Mammary epithelial cell (primary cell): ENCODE results near the gene TMX2.

ENCODE experiments used
- EZH2 ChIP-seq: IDR thresholded peaks from 2 replicates; pipeline ENCODE4 v1.6.1; 2012; ENCODE audit warnings: low read length, inconsistent platforms, borderline replicate concordance
- TF ChIP-seq, protein P1 (sequence below), 2 donors: IDR thresholded peaks in 1 of 2; conservative IDR thresholded peaks in 1 of 2; 2 replicates each; pipeline ENCODE4 v1.5.1; 2011 to 2012; ENCODE audit warnings: inconsistent platforms in 2 of 2, low read length in 2 of 2, mild to moderate bottlenecking in 2 of 2, control low read depth in 1 of 2, low read depth in 1 of 2; ENCODE audit not compliant: insufficient read depth in 1 of 2; ENCODE audit errors: extremely low read depth in 1 of 2

DNA sequence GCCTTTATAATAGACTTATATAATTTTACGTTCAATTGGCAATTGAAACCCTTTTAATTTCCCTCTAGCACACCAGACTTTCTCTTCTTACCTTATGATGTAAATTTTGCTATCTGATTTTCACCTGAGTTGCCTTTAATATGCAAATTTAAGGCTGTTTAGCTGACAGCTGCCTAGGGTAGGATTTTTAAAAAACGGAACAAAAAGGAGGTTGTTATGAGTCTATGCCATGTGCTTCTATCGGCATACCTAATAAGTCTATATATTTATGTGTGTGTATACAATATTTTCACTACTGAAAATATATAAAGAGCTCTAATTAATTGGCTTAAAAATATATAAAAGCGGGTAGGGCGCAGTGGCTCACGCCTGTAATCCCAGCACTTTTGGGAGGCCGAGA is 17.1 kb downstream of the TMX2 start:
- TF ChIP-seq, protein P1, sequence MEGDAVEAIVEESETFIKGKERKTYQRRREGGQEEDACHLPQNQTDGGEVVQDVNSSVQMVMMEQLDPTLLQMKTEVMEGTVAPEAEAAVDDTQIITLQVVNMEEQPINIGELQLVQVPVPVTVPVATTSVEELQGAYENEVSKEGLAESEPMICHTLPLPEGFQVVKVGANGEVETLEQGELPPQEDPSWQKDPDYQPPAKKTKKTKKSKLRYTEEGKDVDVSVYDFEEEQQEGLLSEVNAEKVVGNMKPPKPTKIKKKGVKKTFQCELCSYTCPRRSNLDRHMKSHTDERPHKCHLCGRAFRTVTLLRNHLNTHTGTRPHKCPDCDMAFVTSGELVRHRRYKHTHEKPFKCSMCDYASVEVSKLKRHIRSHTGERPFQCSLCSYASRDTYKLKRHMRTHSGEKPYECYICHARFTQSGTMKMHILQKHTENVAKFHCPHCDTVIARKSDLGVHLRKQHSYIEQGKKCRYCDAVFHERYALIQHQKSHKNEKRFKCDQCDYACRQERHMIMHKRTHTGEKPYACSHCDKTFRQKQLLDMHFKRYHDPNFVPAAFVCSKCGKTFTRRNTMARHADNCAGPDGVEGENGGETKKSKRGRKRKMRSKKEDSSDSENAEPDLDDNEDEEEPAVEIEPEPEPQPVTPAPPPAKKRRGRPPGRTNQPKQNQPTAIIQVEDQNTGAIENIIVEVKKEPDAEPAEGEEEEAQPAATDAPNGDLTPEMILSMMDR (conservative IDR thresholded peaks at IDR 0.05 in 1 of 2, IDR thresholded peaks at IDR 0.05 in 1 of 2; ENCODE audit: extremely low read depth in 1 of 2, insufficient read depth in 1 of 2, low read depth in 1 of 2, low read length in 2 of 2) = no peak
- TF ChIP-seq EZH2 = no peak
